Caco-2 (cell line): ENCODE results near the gene SPATA1. TPM values are rescaled to one million over a fixed set of nuclear protein-coding genes. Genes with fewer than 3 reads are reported as not detected.
"Not testable (repeated sequence)": the region's sequence is repeated elsewhere in the genome, so short reads cannot be mapped to it uniquely, and the experiment has no call there.

Source experiments
- BruUV-seq: library from RNA; stranded (reverse); fragments of 400-500 nt; replicated peaks from 2 replicates; lab custom pipeline; 2021; lab: Mats Ljungman, UMichigan
- CTCF ChIA-PET: fragments of 300-600 bp; sonication (Branson Sonifier 250); formaldehyde crosslinking; loops from one replicate; lab custom pipeline; 2022; ENCODE audit warnings: antibody characterized with exemption; lab: Charles Lee
- POLR2A ChIA-PET: fragments of 300-600 bp; sonication (Branson Sonifier 250); formaldehyde crosslinking; loops from one replicate; lab custom pipeline; 2022; ENCODE audit warnings: antibody characterized with exemption; lab: Charles Lee
- DNase-seq, 2 experiments: peaks; one replicate each; pipeline versions ENCODE4 v3.0.0 to v3.0.0-alpha.2; 2020 to 2022
- H3K27me3 ChIP-seq: replicated peaks from 2 replicates; pipeline ENCODE4 v1.6.0; 2011; ENCODE audit warnings: low read length; ENCODE audit not compliant: control insufficient read depth, insufficient read depth
- H3K36me3 ChIP-seq: 2 replicates; pipeline ENCODE4 v1.5.1; 2011; ENCODE audit warnings: low read length; ENCODE audit not compliant: control insufficient read depth, insufficient read depth
- H3K4me1 ChIP-seq: fragments of 250-450 bp; sonication (Bioruptor Pico); 2 replicates; pipeline ENCODE4 v1.5.1; 2020; ENCODE audit warnings: mild to moderate bottlenecking
- H3K4me3 ChIP-seq: 2 replicates; pipeline ENCODE4 v1.5.1; 2011; ENCODE audit warnings: low read depth, mild to moderate bottlenecking, control low read depth, low read length
- H3K9me3 ChIP-seq: fragments of 250-450 bp; sonication (Bioruptor Pico); 2 replicates; pipeline ENCODE4 v1.5.1; 2020; ENCODE audit warnings: mild to moderate bottlenecking, moderate library complexity
- H3K27ac Mint-ChIP-seq: one replicate; pipeline ENCODE4 v1.8.0; 2022; ENCODE audit warnings: mixed read lengths; ENCODE audit not compliant: unreplicated experiment
- H3K27me3 Mint-ChIP-seq: one replicate; pipeline ENCODE4 v1.8.0; 2022; ENCODE audit warnings: mixed read lengths; ENCODE audit not compliant: insufficient read depth, unreplicated experiment
- H3K36me3 Mint-ChIP-seq: one replicate; pipeline ENCODE4 v1.8.0; 2022; ENCODE audit warnings: mild to moderate bottlenecking, mixed read lengths; ENCODE audit not compliant: insufficient read depth, unreplicated experiment
- H3K4me1 Mint-ChIP-seq: one replicate; pipeline ENCODE4 v1.8.0; 2022; ENCODE audit warnings: low read depth, mixed read lengths; ENCODE audit not compliant: unreplicated experiment
- H3K4me3 Mint-ChIP-seq: one replicate; pipeline ENCODE4 v1.8.0; 2022; ENCODE audit warnings: mild to moderate bottlenecking, moderate library complexity, mixed read lengths; ENCODE audit not compliant: unreplicated experiment
- H3K9me3 Mint-ChIP-seq: one replicate; pipeline ENCODE4 v1.8.0; 2022; ENCODE audit warnings: mixed read lengths; ENCODE audit not compliant: unreplicated experiment
- CTCF ChIP-seq, 2 experiments: fragments of 200-600 bp in 1 of 2; IDR thresholded peaks; 1 replicate in 1 of 2; 2 replicates in 1 of 2; pipeline versions ENCODE4 v1.5.1 to v1.8.0; 2011 to 2022; ENCODE audit warnings: antibody characterized with exemption in 1 of 2, control low read depth in 1 of 2, inconsistent platforms in 1 of 2, low read depth in 1 of 2, low read length in 1 of 2, mild to moderate bottlenecking in 1 of 2, moderate library complexity in 1 of 2; ENCODE audit not compliant: insufficient read depth in 1 of 2, severe bottlenecking in 1 of 2, unreplicated experiment in 1 of 2
- intact Hi-C: fragments of 100-400 bp; cut with micrococcal nuclease; formaldehyde crosslinking; loops from one replicate; pipeline ENCODE4 v1.10.0; 2022; ENCODE audit not compliant: unreplicated experiment
- total RNA-seq: library from RNA; stranded (reverse); gene quantifications from 2 replicates; pipeline ENCODE4 v1.2.3, GENCODE V29; 2022

The SPATA1 gene
- total RNA-seq, 1 experiment from 2014 or later: 0.57 TPM

- CTCF ChIA-PET: interaction anchor here (2.2 kb wide), 1 partner anchor 67 kb away, joined by 4 read pairs; the partner anchor contains the start of gene CTBS
- H3K9me3 Mint-ChIP-seq: no peaks in the 10 kb centered on the region
- no peaks in the 10 kb centered on the region for H3K27me3 Mint-ChIP-seq
- H3K4me3 Mint-ChIP-seq: peak overlapping the region; percentile 88
- Histone ChIP-seq H3K4me3 (peak overlapping the region; percentile 81), H3K9me3 (no peaks in the 10 kb centered on the region), H3K27me3 (no peaks in the 10 kb centered on the region), H3K4me1 (peaks cover 7% of the 10 kb centered on the region; the same call in 1 of the 2 replicates), H3K36me3 (no peaks in the 10 kb centered on the region)
- no peaks in the 10 kb centered on the region for H3K4me1 Mint-ChIP-seq
- H3K36me3 Mint-ChIP-seq: peaks cover 9% of the 10 kb centered on the region
- POLR2A ChIA-PET: interaction anchor here (0.6 to 1.0 kb wide), 2 partner anchors 67 to 208 kb away, joined by 3 read pairs; partner anchors contain the start of gene CTBS
- H3K27ac Mint-ChIP-seq: peak overlapping the region; percentile 95
- intact Hi-C loops: loop anchor here (1.0 to 10.0 kb wide), 4 partner anchors 28 to 184 kb away; partner anchors contain the start of genes CTBS, RPF1 and SSX2IP
- no peak for TF ChIP-seq CTCF (IDR thresholded peaks at IDR 0.05; ENCODE audit: insufficient read depth in 1 of 2, low read depth in 1 of 2, low read length in 1 of 2, severe bottlenecking in 1 of 2, unreplicated experiment in 1 of 2)
- TSS peak; percentile 72 for BruUV-seq
- DNase-seq: no peak
Observed at GRCh38 chr1:84506729-84507453, 705 bp downstream of the SPATA1 start.

- H3K27me3 Mint-ChIP-seq, CTCF ChIA-PET, H3K9me3 ChIP-seq, H3K9me3 Mint-ChIP-seq, H3K27ac Mint-ChIP-seq, H3K36me3 Mint-ChIP-seq, H3K4me3 ChIP-seq, POLR2A ChIA-PET, H3K4me3 Mint-ChIP-seq, H3K4me1 Mint-ChIP-seq, H3K4me1 ChIP-seq, DNase-seq, H3K36me3 ChIP-seq, H3K27me3 ChIP-seq, BruUV-seq: not testable (repeated sequence)
- intact Hi-C loops: loop anchor here (2.0 to 10.0 kb wide), 3 partner anchors 67 to 183 kb away; partner anchors contain the start of genes CTBS and SSX2IP
Observed at GRCh38 chr1:84507887-84508286, 1.7 kb downstream of the SPATA1 start.

DNA sequence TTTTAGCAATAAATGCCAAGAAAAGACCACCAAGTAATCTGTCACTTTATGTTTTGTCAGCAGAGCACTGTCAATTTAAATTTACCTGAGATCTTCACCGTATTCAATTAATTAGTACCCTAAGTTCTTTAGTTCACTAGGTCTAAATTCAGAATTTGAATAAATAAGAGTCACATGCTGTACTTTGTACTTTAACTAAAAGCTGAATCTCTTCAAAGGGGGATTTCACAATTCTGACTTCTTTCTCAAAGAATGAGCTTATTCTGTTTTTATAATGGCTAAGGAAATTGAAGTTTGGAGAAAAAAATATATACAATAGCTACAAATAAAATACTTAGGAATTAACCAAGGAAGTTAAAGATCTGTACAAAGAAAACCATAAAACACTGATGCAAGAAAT is 2.3 kb downstream of the SPATA1 start:
- H3K36me3 Mint-ChIP-seq: peaks cover 9% of the 10 kb centered on the region
- no TSS peak for BruUV-seq
- H3K9me3 ChIP-seq: no peaks in the 10 kb centered on the region
- no peaks in the 10 kb centered on the region for H3K9me3 Mint-ChIP-seq
- peaks cover 7% of the 10 kb centered on the region; the same call in 1 of the 2 replicates for H3K4me1 ChIP-seq
- no peak overlapping the region for H3K4me3 ChIP-seq
- H3K27me3 Mint-ChIP-seq: no peaks in the 10 kb centered on the region
- H3K4me1 Mint-ChIP-seq: no peaks in the 10 kb centered on the region
- intact Hi-C loops: loop anchor here (10.0 kb wide), 1 partner anchor 116 kb away; no protein-coding TSS in a partner anchor
- H3K27me3 ChIP-seq: no peaks in the 10 kb centered on the region
- H3K36me3 ChIP-seq: no peaks in the 10 kb centered on the region
- DNase-seq: no peak
- POLR2A ChIA-PET: no interaction called here
- CTCF ChIA-PET: no interaction called here
- TF ChIP-seq CTCF (IDR thresholded peaks at IDR 0.05; ENCODE audit: insufficient read depth in 1 of 2, low read depth in 1 of 2, low read length in 1 of 2, severe bottlenecking in 1 of 2, unreplicated experiment in 1 of 2): no peak
- H3K4me3 Mint-ChIP-seq: no peak overlapping the region
- no peak overlapping the region for H3K27ac Mint-ChIP-seq
